H1 (cell line): Measurements from ENCODE around the gene CYP4F11. TPM values are rescaled to one million over a fixed set of nuclear protein-coding genes. Genes with fewer than 3 reads are reported as not detected.

ENCODE experiments used
- ATF3 ChIP-seq: IDR thresholded peaks from 2 replicates; pipeline ENCODE4 v1.6.1; 2011; ENCODE audit warnings: low read depth, mild to moderate bottlenecking, low read length; ENCODE audit not compliant: insufficient read depth
- BCL11A ChIP-seq, 2 experiments: IDR thresholded peaks; one replicate each; pipeline ENCODE4 v1.6.1; 2011; ENCODE audit warnings: low read depth in 2 of 2, low read length in 2 of 2, mild to moderate bottlenecking in 2 of 2
- E2F6 ChIP-seq: IDR thresholded peaks from 2 replicates; pipeline ENCODE4 v1.6.1; 2012; ENCODE audit warnings: inconsistent platforms
- GTF2F1 ChIP-seq: IDR thresholded peaks from 2 replicates; pipeline ENCODE4 v1.6.1; 2012; ENCODE audit warnings: low read depth, low read length, improper control_type of control experiment, borderline replicate concordance
- KDM5A ChIP-seq: fragments of 200-600 bp; IDR thresholded peaks from 2 replicates; pipeline ENCODE4 v1.7.1; 2012; ENCODE audit warnings: mild to moderate bottlenecking, low read length, inconsistent platforms, mixed read lengths
- MAFK ChIP-seq: IDR thresholded peaks from 2 replicates; pipeline ENCODE4 v1.6.1; 2012; ENCODE audit warnings: low read depth, mild to moderate bottlenecking, improper control_type of control experiment, low read length
- SP4 ChIP-seq: IDR thresholded peaks from 2 replicates; pipeline ENCODE4 v1.6.1; 2012; ENCODE audit warnings: low read length, inconsistent platforms
- TAF7 ChIP-seq: optimal IDR thresholded peaks from 2 replicates; pipeline ENCODE3; 2011; ENCODE audit warnings: low read depth, mild to moderate bottlenecking, inconsistent platforms, low read length, moderate library complexity, borderline replicate concordance
- TCF12 ChIP-seq: IDR thresholded peaks from 2 replicates; pipeline ENCODE4 v1.6.1; 2011; ENCODE audit warnings: low read depth, mild to moderate bottlenecking, low read length
- polyA plus RNA-seq, 7 experiments: library from polyadenylated mRNA; depleted of rRNA in 3 of 7; stranded (reverse) in 5 of 7; unstranded in 2 of 7; fragments of >200 nt in 5 of 7; fragments of 200-250 nt in 2 of 7; gene quantifications; 1 replicate in 5 of 7; 2 replicates in 1 of 7; 4 replicates in 1 of 7; pipeline versions ENCODE4 v1.2.1 to v1.2.3, GENCODE V29; 2011 to 2013; ENCODE audit warnings: missing spikeins in 2 of 7, mixed read lengths in 2 of 7
- total RNA-seq: library from RNA; stranded (reverse); fragmentation: NEBNext Ultra II Directional; extraction: Animal tissue kit (Norgen Biotek cat#: 25700); gene quantifications from 2 replicates; pipeline ENCODE4 v1.2.1, GENCODE V29; 2021
- TF ChIP-seq, protein P1 (sequence below): fragments of 300-600 bp; sonication (generic); IDR thresholded peaks from 2 replicates; pipeline ENCODE4 v1.7.1; 2012; ENCODE audit warnings: low read length, moderate library complexity, mild to moderate bottlenecking, inconsistent platforms; ENCODE audit not compliant: insufficient replicate concordance

CYP4F11 gene
- total and polyA plus RNA-seq, 2 of the 8 experiments (the other 6 are each of a cell fraction or from before 2014, with no cell fraction given), result not detected

GRCh38 chr19:15971224-15971780 is 37.0 kb upstream of the CYP4F11 start (continued):
- TF ChIP-seq, protein P1, sequence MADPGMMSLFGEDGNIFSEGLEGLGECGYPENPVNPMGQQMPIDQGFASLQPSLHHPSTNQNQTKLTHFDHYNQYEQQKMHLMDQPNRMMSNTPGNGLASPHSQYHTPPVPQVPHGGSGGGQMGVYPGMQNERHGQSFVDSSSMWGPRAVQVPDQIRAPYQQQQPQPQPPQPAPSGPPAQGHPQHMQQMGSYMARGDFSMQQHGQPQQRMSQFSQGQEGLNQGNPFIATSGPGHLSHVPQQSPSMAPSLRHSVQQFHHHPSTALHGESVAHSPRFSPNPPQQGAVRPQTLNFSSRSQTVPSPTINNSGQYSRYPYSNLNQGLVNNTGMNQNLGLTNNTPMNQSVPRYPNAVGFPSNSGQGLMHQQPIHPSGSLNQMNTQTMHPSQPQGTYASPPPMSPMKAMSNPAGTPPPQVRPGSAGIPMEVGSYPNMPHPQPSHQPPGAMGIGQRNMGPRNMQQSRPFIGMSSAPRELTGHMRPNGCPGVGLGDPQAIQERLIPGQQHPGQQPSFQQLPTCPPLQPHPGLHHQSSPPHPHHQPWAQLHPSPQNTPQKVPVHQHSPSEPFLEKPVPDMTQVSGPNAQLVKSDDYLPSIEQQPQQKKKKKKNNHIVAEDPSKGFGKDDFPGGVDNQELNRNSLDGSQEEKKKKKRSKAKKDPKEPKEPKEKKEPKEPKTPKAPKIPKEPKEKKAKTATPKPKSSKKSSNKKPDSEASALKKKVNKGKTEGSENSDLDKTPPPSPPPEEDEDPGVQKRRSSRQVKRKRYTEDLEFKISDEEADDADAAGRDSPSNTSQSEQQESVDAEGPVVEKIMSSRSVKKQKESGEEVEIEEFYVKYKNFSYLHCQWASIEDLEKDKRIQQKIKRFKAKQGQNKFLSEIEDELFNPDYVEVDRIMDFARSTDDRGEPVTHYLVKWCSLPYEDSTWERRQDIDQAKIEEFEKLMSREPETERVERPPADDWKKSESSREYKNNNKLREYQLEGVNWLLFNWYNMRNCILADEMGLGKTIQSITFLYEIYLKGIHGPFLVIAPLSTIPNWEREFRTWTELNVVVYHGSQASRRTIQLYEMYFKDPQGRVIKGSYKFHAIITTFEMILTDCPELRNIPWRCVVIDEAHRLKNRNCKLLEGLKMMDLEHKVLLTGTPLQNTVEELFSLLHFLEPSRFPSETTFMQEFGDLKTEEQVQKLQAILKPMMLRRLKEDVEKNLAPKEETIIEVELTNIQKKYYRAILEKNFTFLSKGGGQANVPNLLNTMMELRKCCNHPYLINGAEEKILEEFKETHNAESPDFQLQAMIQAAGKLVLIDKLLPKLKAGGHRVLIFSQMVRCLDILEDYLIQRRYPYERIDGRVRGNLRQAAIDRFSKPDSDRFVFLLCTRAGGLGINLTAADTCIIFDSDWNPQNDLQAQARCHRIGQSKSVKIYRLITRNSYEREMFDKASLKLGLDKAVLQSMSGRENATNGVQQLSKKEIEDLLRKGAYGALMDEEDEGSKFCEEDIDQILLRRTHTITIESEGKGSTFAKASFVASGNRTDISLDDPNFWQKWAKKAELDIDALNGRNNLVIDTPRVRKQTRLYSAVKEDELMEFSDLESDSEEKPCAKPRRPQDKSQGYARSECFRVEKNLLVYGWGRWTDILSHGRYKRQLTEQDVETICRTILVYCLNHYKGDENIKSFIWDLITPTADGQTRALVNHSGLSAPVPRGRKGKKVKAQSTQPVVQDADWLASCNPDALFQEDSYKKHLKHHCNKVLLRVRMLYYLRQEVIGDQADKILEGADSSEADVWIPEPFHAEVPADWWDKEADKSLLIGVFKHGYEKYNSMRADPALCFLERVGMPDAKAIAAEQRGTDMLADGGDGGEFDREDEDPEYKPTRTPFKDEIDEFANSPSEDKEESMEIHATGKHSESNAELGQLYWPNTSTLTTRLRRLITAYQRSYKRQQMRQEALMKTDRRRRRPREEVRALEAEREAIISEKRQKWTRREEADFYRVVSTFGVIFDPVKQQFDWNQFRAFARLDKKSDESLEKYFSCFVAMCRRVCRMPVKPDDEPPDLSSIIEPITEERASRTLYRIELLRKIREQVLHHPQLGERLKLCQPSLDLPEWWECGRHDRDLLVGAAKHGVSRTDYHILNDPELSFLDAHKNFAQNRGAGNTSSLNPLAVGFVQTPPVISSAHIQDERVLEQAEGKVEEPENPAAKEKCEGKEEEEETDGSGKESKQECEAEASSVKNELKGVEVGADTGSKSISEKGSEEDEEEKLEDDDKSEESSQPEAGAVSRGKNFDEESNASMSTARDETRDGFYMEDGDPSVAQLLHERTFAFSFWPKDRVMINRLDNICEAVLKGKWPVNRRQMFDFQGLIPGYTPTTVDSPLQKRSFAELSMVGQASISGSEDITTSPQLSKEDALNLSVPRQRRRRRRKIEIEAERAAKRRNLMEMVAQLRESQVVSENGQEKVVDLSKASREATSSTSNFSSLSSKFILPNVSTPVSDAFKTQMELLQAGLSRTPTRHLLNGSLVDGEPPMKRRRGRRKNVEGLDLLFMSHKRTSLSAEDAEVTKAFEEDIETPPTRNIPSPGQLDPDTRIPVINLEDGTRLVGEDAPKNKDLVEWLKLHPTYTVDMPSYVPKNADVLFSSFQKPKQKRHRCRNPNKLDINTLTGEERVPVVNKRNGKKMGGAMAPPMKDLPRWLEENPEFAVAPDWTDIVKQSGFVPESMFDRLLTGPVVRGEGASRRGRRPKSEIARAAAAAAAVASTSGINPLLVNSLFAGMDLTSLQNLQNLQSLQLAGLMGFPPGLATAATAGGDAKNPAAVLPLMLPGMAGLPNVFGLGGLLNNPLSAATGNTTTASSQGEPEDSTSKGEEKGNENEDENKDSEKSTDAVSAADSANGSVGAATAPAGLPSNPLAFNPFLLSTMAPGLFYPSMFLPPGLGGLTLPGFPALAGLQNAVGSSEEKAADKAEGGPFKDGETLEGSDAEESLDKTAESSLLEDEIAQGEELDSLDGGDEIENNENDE, result no peak
- TF ChIP-seq SP4 (no peak), KDM5A (no peak), ATF3 (no peak), TAF7 (no peak), E2F6 (no peak), TCF12 (no peak), BCL11A (IDR thresholded peaks at IDR 0.05; ENCODE audit: low read depth in 2 of 2, low read length in 2 of 2) (no peak), MAFK (no peak), GTF2F1 (no peak)
